K562 (cell line): Measurements from ENCODE around the gene NAT14. TPM values are rescaled to one million over a fixed set of nuclear protein-coding genes. Genes with fewer than 3 reads are reported as not detected.

Experiments
- ATAC-seq: fragments of 200-7000 bp; cut with Tn5 transposase; 3 replicates; pipeline ENCODE4 v1.9.1; 2020; ENCODE audit warnings: moderate library complexity
- BruUV-seq: library from RNA; stranded (reverse); fragments of 400-500 nt; replicated peaks from 2 replicates; lab custom pipeline; 2021; lab: Mats Ljungman, UMichigan
- CTCF ChIA-PET: fragments of 300-600 bp; formaldehyde crosslinking; extraction: SDS; loops from one replicate; lab custom pipeline; 2021; ENCODE audit warnings: low intra/inter-chr PET ratio; lab: Yijun Ruan, JAX
- POLR2A ChIA-PET: fragments of 300-600, 350-650 bp; sonication (Branson Sonifier 250); formaldehyde crosslinking; extraction: SDS; loops from one replicate; lab custom pipeline; 2021; ENCODE audit warnings: antibody characterized with exemption, inconsistent platforms; lab: Yijun Ruan, JAX
- DNase-seq, 4 experiments: peaks; one replicate each; pipeline versions ENCODE4 v3.0.0 to v3.0.0-alpha.2; 2011 to 2018; ENCODE audit warnings: low spot score in 3 of 4, mixed read lengths in 3 of 4; ENCODE audit errors: extremely low read depth in 1 of 4
- FAIRE-seq: peaks from 2 replicates; lab custom pipeline; 2011; peaks lifted over from hg19 to GRCh38; lab: Jason Lieb, UNC
- H2AFZ ChIP-seq: 2 replicates; pipeline ENCODE4 v1.6.0; 2011; ENCODE audit warnings: low read depth, low read length, control low read depth, inconsistent platforms
- H3K27ac ChIP-seq: fragments of 200-600 bp; 3 replicates; pipeline ENCODE4 v1.8.0; 2011; ENCODE audit warnings: low read depth, mild to moderate bottlenecking, control low read depth, inconsistent platforms, low read length, moderate library complexity, mixed read lengths; ENCODE audit errors: extremely low read depth
- H3K27me3 ChIP-seq, 2 experiments: fragments of 300-600 bp in 1 of 2; 2 replicates in 1 of 2; 3 replicates in 1 of 2; pipeline versions ENCODE4 v1.6.0 to v1.8.0; 2011; ENCODE audit warnings: inconsistent platforms in 2 of 2, low read length in 2 of 2, mild to moderate bottlenecking in 1 of 2, mixed read lengths in 1 of 2, moderate library complexity in 1 of 2; ENCODE audit not compliant: control insufficient read depth in 2 of 2, insufficient read depth in 2 of 2
- H3K36me3 ChIP-seq: fragments of 300-600 bp; 3 replicates; pipeline ENCODE4 v1.8.0; 2011; ENCODE audit warnings: mild to moderate bottlenecking, low read length, inconsistent platforms; ENCODE audit not compliant: control insufficient read depth, insufficient read depth
- H3K4me1 ChIP-seq, 2 experiments: fragments of 200-600 bp in 1 of 2; replicated peaks in 1 of 2; 2 replicates in 1 of 2; 3 replicates in 1 of 2; pipeline versions ENCODE4 v1.5.1 to v1.8.0; 2011; ENCODE audit warnings: inconsistent platforms in 2 of 2, low read length in 2 of 2, mild to moderate bottlenecking in 1 of 2, mixed read lengths in 1 of 2, moderate library complexity in 1 of 2; ENCODE audit not compliant: control insufficient read depth in 2 of 2, insufficient read depth in 2 of 2
- H3K4me2 ChIP-seq: 2 replicates; pipeline ENCODE4 v1.6.1; 2011; ENCODE audit warnings: low read length, control low read depth, inconsistent platforms, mixed read lengths; ENCODE audit not compliant: insufficient read depth
- H3K4me3 ChIP-seq: fragments of 200-600 bp; sonication (generic), shearing (Covaris generic); 2 replicates; pipeline ENCODE4 v1.5.1; 2016; ENCODE audit warnings: control low read depth, inconsistent platforms
- H3K79me2 ChIP-seq: fragments of 200-600 bp; 3 replicates; pipeline ENCODE4 v1.8.0; 2011; ENCODE audit warnings: low read length, inconsistent platforms; ENCODE audit not compliant: control insufficient read depth, insufficient read depth
- H3K9ac ChIP-seq, 2 experiments: 2 replicates each; pipeline versions ENCODE4 v1.6.0 to v1.6.1; 2011; ENCODE audit warnings: low read depth in 2 of 2, low read length in 2 of 2, control low read depth in 1 of 2, inconsistent platforms in 1 of 2, mild to moderate bottlenecking in 1 of 2, mixed read lengths in 1 of 2; ENCODE audit not compliant: insufficient read depth in 1 of 2
- H3K9me1 ChIP-seq: one replicate; pipeline ENCODE4 v1.6.0; 2011; ENCODE audit warnings: inconsistent platforms, mild to moderate bottlenecking, low read length, moderate library complexity; ENCODE audit not compliant: control insufficient read depth, insufficient read depth
- H3K9me3 ChIP-seq: replicated peaks from 2 replicates; pipeline ENCODE4 v1.5.1; 2011; ENCODE audit warnings: low read depth, low read length, inconsistent platforms; ENCODE audit not compliant: control insufficient read depth, insufficient read depth
- H4K20me1 ChIP-seq: replicated peaks from 2 replicates; pipeline ENCODE4 v1.6.1; 2011; ENCODE audit warnings: low read length, inconsistent platforms, mixed read lengths; ENCODE audit not compliant: control insufficient read depth, insufficient read depth
- ATF7 ChIP-seq: fragments of 450-650 bp; IDR thresholded peaks from 2 replicates; pipeline ENCODE4 v1.7.1; 2014; ENCODE audit warnings: mild to moderate bottlenecking, moderate library complexity
- CREM ChIP-seq: IDR thresholded peaks from 2 replicates; pipeline ENCODE4 v1.6.1; 2014; ENCODE audit warnings: antibody characterized with exemption, low read depth
- ELF1 ChIP-seq: fragments of 200-800 bp; sonication (Bioruptor generic); IDR thresholded peaks from 2 replicates; pipeline ENCODE4 v1.6.1; 2016; ENCODE audit warnings: missing genetic modification characterization, missing compliant biosample characterization
- FOXM1 ChIP-seq, 2 experiments: fragments of 450-650 bp in 1 of 2; sonication (generic) in 1 of 2; formaldehyde crosslinking in 1 of 2; IDR thresholded peaks; 2 replicates each; pipeline versions ENCODE4 v1.6.1 to v1.9.0; 2017 to 2022; ENCODE audit warnings: low read depth in 2 of 2, mild to moderate bottlenecking in 2 of 2, missing genetic modification reagents in 1 of 2, moderate library complexity in 1 of 2
- MCM3 ChIP-seq: fragments of 450-650 bp; IDR thresholded peaks from 2 replicates; pipeline ENCODE4 v1.6.1; 2016
- MCM5 ChIP-seq: fragments of 450-650 bp; IDR thresholded peaks from 2 replicates; pipeline ENCODE4 v1.6.1; 2016; ENCODE audit warnings: low read depth
- PHF8 ChIP-seq: fragments of 200-600 bp; sonication (generic); IDR thresholded peaks from 2 replicates; pipeline ENCODE4 v1.6.1; 2012; ENCODE audit warnings: mixed run types, mild to moderate bottlenecking, inconsistent platforms, low read length, moderate library complexity, borderline replicate concordance
- RAD21 ChIP-seq, 2 experiments: fragments of 250-450 bp in 1 of 2; fragments of 450-650 bp in 1 of 2; sonication (Bioruptor Pico) in 1 of 2; formaldehyde crosslinking in 1 of 2; IDR thresholded peaks in 1 of 2; conservative IDR thresholded peaks in 1 of 2; 2 replicates each; pipeline versions ENCODE4 v1.4.0 to v1.8.0; 2020 to 2022; ENCODE audit warnings: mild to moderate bottlenecking in 2 of 2, moderate library complexity in 1 of 2
- SMC3 ChIP-seq: conservative IDR thresholded peaks from 2 replicates; pipeline ENCODE4 v1.6.1; 2011; ENCODE audit warnings: low read depth, low read length, improper control_type of control experiment; ENCODE audit not compliant: insufficient read depth
- SNRNP70 ChIP-seq: fragments of 200-400 bp; formaldehyde crosslinking; optimal IDR thresholded peaks from 2 replicates; pipeline ENCODE3; 2017; ENCODE audit warnings: low read depth, low read length
- XRCC4 ChIP-seq: IDR thresholded peaks from one replicate; pipeline ENCODE4 v1.6.1; 2011; ENCODE audit not compliant: insufficient read depth, insufficient read length; ENCODE audit errors: extremely low read depth
- ZBTB7A ChIP-seq: IDR thresholded peaks from 2 replicates; pipeline ENCODE4 v1.6.1; 2011; ENCODE audit warnings: low read depth, mild to moderate bottlenecking, low read length, moderate library complexity, borderline replicate concordance; ENCODE audit not compliant: control insufficient read depth
- ZNF324 ChIP-seq: fragments of 250-450 bp; sonication (Bioruptor Pico); IDR thresholded peaks from 2 replicates; pipeline ENCODE4 v1.4.0; 2020; ENCODE audit warnings: mild to moderate bottlenecking
- ZNF431 ChIP-seq: sonication (generic); formaldehyde crosslinking; IDR thresholded peaks from 2 replicates; pipeline ENCODE4 v1.8.0; 2022; ENCODE audit warnings: mild to moderate bottlenecking, missing genetic modification reagents
- WGBS: fragments of 100-300 bp; shearing (Covaris generic); methylation state at CpG from one replicate; pipeline ENCODE4 v1.1.6; 2016; ENCODE audit warnings: low coverage, mixed read lengths; ENCODE audit not compliant: insufficient coverage; ENCODE audit errors: missing lambda C conversion rate; 5-methylcytosine and 5-hydroxymethylcytosine counted together
- in situ Hi-C: fragments of 300-500 bp; cut with MboI; formaldehyde crosslinking; loops from 4 replicates; pipeline ENCODE4 v1.15.0; 2018; ENCODE audit warnings: inconsistent platforms, mixed read lengths
- intact Hi-C: fragments of 100-400 bp; cut with micrococcal nuclease; formaldehyde crosslinking; loops from 2 replicates; pipeline ENCODE4 v1.14.2; 2022
- polyA plus RNA-seq, 8 experiments: library from polyadenylated mRNA; depleted of rRNA in 4 of 8; stranded (reverse) in 5 of 8; unstranded in 3 of 8; fragments of >200 nt; fragmentation: Nextera tagmentation in 2 of 8; fragmentation: Illumina TruSeq in 1 of 8; extraction: Ambion mirVana in 2 of 8; extraction: Trizol in 1 of 8; gene quantifications; 2 replicates each; pipeline versions ENCODE4 v1.2.1 to v1.2.3, GENCODE V29; 2011 to 2014; ENCODE audit warnings: inconsistent platforms in 1 of 8, missing spikeins in 1 of 8
- total RNA-seq, 7 experiments: library from RNA; depleted of rRNA in 6 of 7; stranded (reverse); fragments of >200 nt in 6 of 7; fragmentation: Illumina TruSeq in 2 of 7; extraction: Trizol in 2 of 7; gene quantifications; 2 replicates each; pipeline versions ENCODE4 v1.2.1 to v1.2.3, GENCODE V29; 2011 to 2021; ENCODE audit warnings: low replicate concordance in 1 of 7
- TF ChIP-seq, protein P1 (sequence below): IDR thresholded peaks from 2 replicates; pipeline ENCODE4 v1.6.1; 2011; ENCODE audit warnings: borderline replicate concordance, low read depth, mild to moderate bottlenecking, moderate library complexity, low read length; ENCODE audit not compliant: insufficient read depth, poor library complexity, severe bottlenecking
- TF ChIP-seq, protein P2 (sequence below): fragments of 450-650 bp; IDR thresholded peaks from 2 replicates; pipeline ENCODE4 v1.7.1; 2018; ENCODE audit warnings: mild to moderate bottlenecking, low read depth; ENCODE audit not compliant: partially characterized antibody

The NAT14 gene
- total and polyA plus RNA-seq, 9 of the 15 experiments (the other 6 are each of a cell fraction or from before 2014, with no cell fraction given), result 2.4 to 77.0 (median 26.7) TPM

GRCh38 chr19:55503502-55504251 lies 18.7 kb downstream of the NAT14 start:
- peaks cover 12 to 29% of the 10 kb centered on the region in 2 experiments for H3K4me1 ChIP-seq
- H3K27ac ChIP-seq, result peak overlapping the region; percentile 61; the same call in 2 of the 3 replicates
- H3K36me3 ChIP-seq, result no peaks in the 10 kb centered on the region
- peak; percentile 96 for ATAC-seq
- in situ Hi-C loops, result no loop called here
- 4% methylated on average over 47 of the region's 64 CpGs for WGBS
- peak overlapping the region; percentile 49 to 82; a peak in 3 of 4 replicates for H3K9ac ChIP-seq
- ChIA-PET CTCF (interaction anchor here (0.7 to 1.3 kb wide), 6 partner anchors 51 to 363 kb away, joined by 3 to 6 read pairs (median 3); no protein-coding TSS in a partner anchor), POLR2A (interaction anchor here (0.6 to 1.9 kb wide), 14 partner anchors 9 to 248 kb away, joined by 3 to 11 read pairs (median 3); partner anchors contain the start of gene UBE2S)
- no peaks in the 10 kb centered on the region for H3K9me1 ChIP-seq
- intact Hi-C loops, result loop anchor here (2.0 to 10.0 kb wide), 2 partner anchors 37 to 349 kb away; partner anchors contain the start of gene TNNI3
- H3K9me3 ChIP-seq, result no peaks in the 10 kb centered on the region; the same call in 1 of the 2 replicates
- FAIRE-seq, result peak; percentile 96
- BruUV-seq, result no TSS peak
- no peaks in the 10 kb centered on the region for H3K79me2 ChIP-seq
- H3K27me3 ChIP-seq, result no peaks in the 10 kb centered on the region; a peak in 1 of 5 replicates
- H2AFZ ChIP-seq, result peak overlapping the region; percentile 97
- peak; percentile 95 to 98 (median 98) for DNase-seq
- peak overlapping the region; percentile 27; the same call in 1 of the 2 replicates for H3K4me3 ChIP-seq
- peak overlapping the region; percentile 43 for H3K4me2 ChIP-seq
- no peaks in the 10 kb centered on the region; the same call in 1 of the 2 replicates for H4K20me1 ChIP-seq
- TF ChIP-seq PHF8 (peak; percentile 19; the same call in 1 of the 2 replicates), SNRNP70 (no peak), MCM5 (no peak), ZBTB7A (peak; percentile 94), RAD21 (CRISPR knock-in tag; conservative IDR thresholded peaks at IDR 0.05 in 1 of 2, IDR thresholded peaks at IDR 0.05 in 1 of 2) (peak; percentile 93 to 95), CREM (peak; percentile 98), ELF1 (tag) (peak; percentile 88), ZNF431 (CRISPR knock-in tag) (peak; percentile 99), ATF7 (peak; percentile 90), MCM3 (no peak), FOXM1 (IDR thresholded peaks at IDR 0.05; ENCODE audit: low read depth) (no peak), FOXM1 (CRISPR knock-in tag; IDR thresholded peaks at IDR 0.05; ENCODE audit: low read depth) (peak; percentile 96), ZNF324 (CRISPR knock-in tag) (no peak), XRCC4 (no peak), SMC3 (peak; percentile 79)
- TF ChIP-seq, protein P1, sequence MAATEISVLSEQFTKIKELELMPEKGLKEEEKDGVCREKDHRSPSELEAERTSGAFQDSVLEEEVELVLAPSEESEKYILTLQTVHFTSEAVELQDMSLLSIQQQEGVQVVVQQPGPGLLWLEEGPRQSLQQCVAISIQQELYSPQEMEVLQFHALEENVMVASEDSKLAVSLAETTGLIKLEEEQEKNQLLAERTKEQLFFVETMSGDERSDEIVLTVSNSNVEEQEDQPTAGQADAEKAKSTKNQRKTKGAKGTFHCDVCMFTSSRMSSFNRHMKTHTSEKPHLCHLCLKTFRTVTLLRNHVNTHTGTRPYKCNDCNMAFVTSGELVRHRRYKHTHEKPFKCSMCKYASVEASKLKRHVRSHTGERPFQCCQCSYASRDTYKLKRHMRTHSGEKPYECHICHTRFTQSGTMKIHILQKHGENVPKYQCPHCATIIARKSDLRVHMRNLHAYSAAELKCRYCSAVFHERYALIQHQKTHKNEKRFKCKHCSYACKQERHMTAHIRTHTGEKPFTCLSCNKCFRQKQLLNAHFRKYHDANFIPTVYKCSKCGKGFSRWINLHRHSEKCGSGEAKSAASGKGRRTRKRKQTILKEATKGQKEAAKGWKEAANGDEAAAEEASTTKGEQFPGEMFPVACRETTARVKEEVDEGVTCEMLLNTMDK, result peak; percentile 74
- TF ChIP-seq, protein P2, sequence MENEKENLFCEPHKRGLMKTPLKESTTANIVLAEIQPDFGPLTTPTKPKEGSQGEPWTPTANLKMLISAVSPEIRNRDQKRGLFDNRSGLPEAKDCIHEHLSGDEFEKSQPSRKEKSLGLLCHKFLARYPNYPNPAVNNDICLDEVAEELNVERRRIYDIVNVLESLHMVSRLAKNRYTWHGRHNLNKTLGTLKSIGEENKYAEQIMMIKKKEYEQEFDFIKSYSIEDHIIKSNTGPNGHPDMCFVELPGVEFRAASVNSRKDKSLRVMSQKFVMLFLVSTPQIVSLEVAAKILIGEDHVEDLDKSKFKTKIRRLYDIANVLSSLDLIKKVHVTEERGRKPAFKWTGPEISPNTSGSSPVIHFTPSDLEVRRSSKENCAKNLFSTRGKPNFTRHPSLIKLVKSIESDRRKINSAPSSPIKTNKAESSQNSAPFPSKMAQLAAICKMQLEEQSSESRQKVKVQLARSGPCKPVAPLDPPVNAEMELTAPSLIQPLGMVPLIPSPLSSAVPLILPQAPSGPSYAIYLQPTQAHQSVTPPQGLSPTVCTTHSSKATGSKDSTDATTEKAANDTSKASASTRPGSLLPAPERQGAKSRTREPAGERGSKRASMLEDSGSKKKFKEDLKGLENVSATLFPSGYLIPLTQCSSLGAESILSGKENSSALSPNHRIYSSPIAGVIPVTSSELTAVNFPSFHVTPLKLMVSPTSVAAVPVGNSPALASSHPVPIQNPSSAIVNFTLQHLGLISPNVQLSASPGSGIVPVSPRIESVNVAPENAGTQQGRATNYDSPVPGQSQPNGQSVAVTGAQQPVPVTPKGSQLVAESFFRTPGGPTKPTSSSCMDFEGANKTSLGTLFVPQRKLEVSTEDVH, result peak; percentile 97
